RWPE1 (cell line): Measurements from ENCODE around the gene ZDHHC4.

ENCODE experiments used
- CTCF ChIA-PET: fragments of 350-600 bp; sonication (Branson Sonifier 250); formaldehyde crosslinking; extraction: SDS; loops from one replicate; lab custom pipeline; 2021; lab: Yijun Ruan, JAX
- POLR2A ChIA-PET: fragments of 400-600 bp; formaldehyde crosslinking; extraction: SDS; loops from one replicate; lab custom pipeline; 2020; ENCODE audit warnings: antibody characterized with exemption; ENCODE audit not compliant: low non-redundant PET; lab: Yijun Ruan, JAX
- DNase-seq: peaks from one replicate; pipeline ENCODE4 v3.0.0; 2012; ENCODE audit warnings: low spot score
- H3K27ac ChIP-seq: fragments of 450-650 bp; 2 replicates; pipeline ENCODE4 v1.5.1; 2017
- CTCF ChIP-seq: fragments of 450-650 bp; conservative IDR thresholded peaks from 2 replicates; pipeline ENCODE4 v1.5.1; 2017; ENCODE audit warnings: low read depth, mild to moderate bottlenecking

The ZDHHC4 gene

DNA sequence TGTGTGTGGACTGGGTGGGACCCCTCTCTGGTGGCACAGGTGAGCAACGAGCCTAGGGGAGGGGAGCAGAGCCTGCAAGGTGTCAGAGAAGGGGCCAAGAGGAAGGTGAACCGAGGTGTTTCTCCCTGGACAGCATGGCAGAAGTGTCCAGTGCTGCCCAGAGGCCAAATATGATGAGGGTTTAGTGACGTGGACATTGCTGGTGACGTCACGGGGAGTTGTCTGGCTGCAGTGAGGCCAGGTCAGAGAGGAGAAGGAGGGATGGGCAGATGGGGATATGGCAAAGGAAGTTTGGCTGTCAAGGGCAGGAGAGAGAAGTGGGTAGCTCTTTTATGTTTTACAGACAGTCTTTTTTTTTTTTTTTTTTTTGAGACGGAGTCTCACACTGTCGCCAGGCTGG lies 35.6 kb downstream of the ZDHHC4 start:
- POLR2A ChIA-PET, result no interaction called here
- CTCF ChIA-PET, result no interaction called here
- no peak for DNase-seq
- no peak for TF ChIP-seq CTCF
- no peak overlapping the region for H3K27ac ChIP-seq

DNA sequence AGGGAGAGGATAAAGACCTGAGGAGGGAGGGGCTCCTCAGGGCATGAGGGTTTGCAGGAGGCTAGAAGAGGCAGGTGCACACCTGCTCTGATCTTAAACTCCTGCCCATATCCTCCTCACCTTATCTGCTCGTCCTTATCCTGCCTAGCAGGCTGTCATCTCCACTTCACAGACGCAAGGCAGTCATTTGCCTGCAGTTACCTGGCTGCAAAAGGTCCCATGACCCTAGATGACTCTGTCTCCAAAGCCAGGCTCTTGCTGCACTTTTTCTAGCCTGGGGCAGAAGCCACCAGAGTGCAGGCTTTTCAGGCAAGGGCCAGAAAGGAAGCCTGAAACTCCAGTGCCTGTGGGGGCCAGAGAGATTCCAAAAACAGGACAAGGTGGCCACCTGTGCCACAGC lies 36.5 kb downstream of the ZDHHC4 start:
- no peak overlapping the region for H3K27ac ChIP-seq
- CTCF ChIA-PET, result interaction anchor here (0.7 kb wide), 1 partner anchor 1220 kb away, joined by 3 read pairs; no protein-coding TSS in a partner anchor
- TF ChIP-seq CTCF, result no peak
- POLR2A ChIA-PET, result no interaction called here
- no peak for DNase-seq

- no peak for TF ChIP-seq CTCF
- ChIA-PET CTCF (interaction anchor here (0.7 kb wide), 1 partner anchor 26 kb away, joined by 3 read pairs; no protein-coding TSS in a partner anchor), POLR2A (no interaction called here)
- DNase-seq, result no peak
- no peak within 1 kb of the TSS for H3K27ac ChIP-seq
These were observed 37.9 kb downstream of the ZDHHC4 start, which contains the start of gene ZNF853 for GRCh38 chr7:6614953-6615722. ZNF853 (plus strand) TSS chr7:6615610; CDS start chr7:6616175, 565 bp downstream.

- POLR2A ChIA-PET, result no interaction called here
- TF ChIP-seq CTCF, result no peak
- DNase-seq, result no peak
These were observed 38.7 kb downstream of the ZDHHC4 start for GRCh38 chr7:6615723-6616555.

GRCh38 chr7:6616854-6617643 lies 39.8 kb downstream of the ZDHHC4 start:
- ChIA-PET POLR2A (interaction anchor here (0.5 kb wide), 1 partner anchor 566 kb away, joined by 5 read pairs; no protein-coding TSS in a partner anchor), CTCF (no interaction called here)
- no peak for TF ChIP-seq CTCF
- no peak overlapping the region for H3K27ac ChIP-seq
- no peak for DNase-seq

More at GRCh38 chr7:6615723-6616555, 38.7 kb downstream of the ZDHHC4 start:
- no peak overlapping the region for H3K27ac ChIP-seq
- CTCF ChIA-PET, result interaction anchor here (0.7 kb wide), 1 partner anchor 25 kb away, joined by 3 read pairs; no protein-coding TSS in a partner anchor
